CD4-positive, CD25-positive, alpha-beta regulatory T cell (primary cell): ENCODE results near the gene TREM1. TPM values are rescaled to one million over a fixed set of nuclear protein-coding genes. Genes with fewer than 3 reads are reported as not detected.

Experiments used
- ATAC-seq, 2 donors: fragments of 150-1000 bp; cut with Tn5 transposase; one replicate each; pipeline ENCODE4 v1.10.0; 2021; ENCODE audit warnings: low read depth in 2 of 2, moderate number of reproducible peaks in 2 of 2, moderate library complexity in 1 of 2
- DNase-seq, 3 donors: peaks; one replicate each; pipeline versions ENCODE4 v3.0.0 to v3.0.0-alpha.2; 2012 to 2022; ENCODE audit warnings: mixed read lengths in 1 of 3
- H3K27ac ChIP-seq: one replicate; pipeline ENCODE4 v1.7.0; 2013; ENCODE audit warnings: mild to moderate bottlenecking, low read length; ENCODE audit not compliant: insufficient read depth, poor library complexity, severe bottlenecking
- H3K27me3 ChIP-seq: one replicate; pipeline ENCODE4 v1.7.0; 2013; ENCODE audit warnings: low read length; ENCODE audit not compliant: control insufficient read depth, insufficient read depth
- H3K36me3 ChIP-seq: one replicate; pipeline ENCODE4 v1.7.0; 2013; ENCODE audit warnings: mild to moderate bottlenecking, low read length, moderate library complexity; ENCODE audit not compliant: control insufficient read depth, insufficient read depth
- H3K4me1 ChIP-seq: 2 replicates; pipeline ENCODE4 v1.7.0; 2013; ENCODE audit warnings: mild to moderate bottlenecking, low read length; ENCODE audit not compliant: insufficient read depth, control insufficient read depth, poor library complexity, severe bottlenecking
- H3K4me3 ChIP-seq: one replicate; pipeline ENCODE4 v1.7.0; 2013; ENCODE audit warnings: low read depth, mild to moderate bottlenecking, low read length, moderate library complexity
- H3K9me3 ChIP-seq, 2 experiments: 1 replicate in 1 of 2; 2 replicates in 1 of 2; pipeline ENCODE4 v1.7.0; 2013; ENCODE audit warnings: low read length in 2 of 2, mild to moderate bottlenecking in 1 of 2, moderate library complexity in 1 of 2; ENCODE audit not compliant: control insufficient read depth in 2 of 2
- H3K27ac Mint-ChIP-seq, 3 donors: one replicate each; pipeline ENCODE4 v1.8.0; 2020 to 2022; ENCODE audit warnings: mild to moderate bottlenecking in 3 of 3, mixed read lengths in 3 of 3, moderate library complexity in 2 of 3
- H3K27me3 Mint-ChIP-seq: one replicate; pipeline ENCODE4 v1.8.0; 2022; ENCODE audit warnings: mild to moderate bottlenecking, mixed read lengths
- H3K36me3 Mint-ChIP-seq: one replicate; pipeline ENCODE4 v1.8.0; 2020; ENCODE audit warnings: mixed read lengths
- H3K4me1 Mint-ChIP-seq, 4 donors: one replicate each; pipeline ENCODE4 v1.8.0; 2020 to 2022; ENCODE audit warnings: mixed read lengths in 4 of 4, mild to moderate bottlenecking in 1 of 4
- H3K4me3 Mint-ChIP-seq, 4 donors: one replicate each; pipeline ENCODE4 v1.8.0; 2020 to 2022; ENCODE audit warnings: mild to moderate bottlenecking in 4 of 4, mixed read lengths in 4 of 4, moderate library complexity in 3 of 4
- H3K9me3 Mint-ChIP-seq, 7 donors: one replicate each; pipeline ENCODE4 v1.8.0; 2020 to 2022; ENCODE audit warnings: mixed read lengths in 7 of 7, mild to moderate bottlenecking in 3 of 7, moderate library complexity in 2 of 7
- polyA plus RNA-seq, 4 donors: library from polyadenylated mRNA; unstranded; fragments of 300-500 nt; fragmentation: Illumina TruSeq; gene quantifications; one replicate each; pipeline ENCODE4 v1.2.3, GENCODE V29; 2021
- total RNA-seq: library from RNA; stranded (reverse); gene quantifications from one replicate; pipeline ENCODE4 v1.2.3, GENCODE V29; 2022

TREM1 gene
- total and polyA plus RNA-seq, 5 donors from 2014 or later = 0.54 TPM; not detected in 4

- ATAC-seq (peak; percentile 40 to 64), DNase-seq (peak; percentile 28 to 81 (median 64))
- H3K4me1 ChIP-seq = no peaks in the 10 kb centered on the region
- H3K4me3 ChIP-seq = no peak overlapping the region
- Mint-ChIP-seq H3K27ac (no peak overlapping the region), H3K4me1 (peaks cover 0 to 12% (median 7%) of the 10 kb centered on the region in 4 donors), H3K27me3 (peaks cover 16% of the 10 kb centered on the region), H3K4me3 (peak overlapping the region in 1 of 4 donors; percentile 44), H3K36me3 (peaks cover 3% of the 10 kb centered on the region), H3K9me3 (no peaks in the 10 kb centered on the region)
- H3K36me3 ChIP-seq = no peaks in the 10 kb centered on the region
- no peaks in the 10 kb centered on the region for H3K27me3 ChIP-seq
- H3K27ac ChIP-seq = no peak overlapping the region
- no peaks in the 10 kb centered on the region for H3K9me3 ChIP-seq
Measured at GRCh38 chr6:41278699-41279405, 7.6 kb downstream of the TREM1 start.

GRCh38 chr6:41277605-41278004 is 8.9 kb downstream of the TREM1 start:
- ATAC-seq (no peak), DNase-seq (no peak)
- no peaks in the 10 kb centered on the region for H3K27me3 ChIP-seq
- no peaks in the 10 kb centered on the region for H3K4me1 ChIP-seq
- no peaks in the 10 kb centered on the region for H3K36me3 ChIP-seq
- H3K4me1 Mint-ChIP-seq = peaks cover 0 to 12% (median 7%) of the 10 kb centered on the region in 4 donors
- no peak overlapping the region for H3K27ac ChIP-seq
- no peaks in the 10 kb centered on the region for H3K9me3 Mint-ChIP-seq
- H3K4me3 Mint-ChIP-seq = no peak overlapping the region
- H3K27me3 Mint-ChIP-seq = peaks cover 16% of the 10 kb centered on the region
- no peak overlapping the region for H3K27ac Mint-ChIP-seq
- peaks cover under 1% of the 10 kb centered on the region for H3K36me3 Mint-ChIP-seq
- no peaks in the 10 kb centered on the region for H3K9me3 ChIP-seq
- no peak overlapping the region for H3K4me3 ChIP-seq

GRCh38 chr6:41275489-41275888 is 11.0 kb downstream of the TREM1 start:
- no peaks in the 10 kb centered on the region for H3K4me1 ChIP-seq
- no peaks in the 10 kb centered on the region for H3K36me3 ChIP-seq
- ATAC-seq (no peak), DNase-seq (no peak)
- H3K27me3 ChIP-seq = no peaks in the 10 kb centered on the region
- H3K4me3 Mint-ChIP-seq = no peak overlapping the region
- H3K9me3 Mint-ChIP-seq = peaks cover 0 to 2% (median 0%) of the 10 kb centered on the region in 7 donors
- H3K27ac ChIP-seq = no peak overlapping the region
- H3K27ac Mint-ChIP-seq = no peak overlapping the region
- H3K4me1 Mint-ChIP-seq = peaks cover 0 to 12% (median 11%) of the 10 kb centered on the region in 4 donors
- H3K27me3 Mint-ChIP-seq = peaks cover 7% of the 10 kb centered on the region
- H3K4me3 ChIP-seq = no peak overlapping the region
- H3K9me3 ChIP-seq = no peaks in the 10 kb centered on the region
- no peaks in the 10 kb centered on the region for H3K36me3 Mint-ChIP-seq

GRCh38 chr6:41274256-41274655 is 12.2 kb downstream of the TREM1 start:
- Histone ChIP-seq H3K36me3 (no peaks in the 10 kb centered on the region), H3K27ac (no peak overlapping the region), H3K27me3 (no peaks in the 10 kb centered on the region), H3K4me1 (no peaks in the 10 kb centered on the region), H3K4me3 (no peak overlapping the region), H3K9me3 (no peaks in the 10 kb centered on the region)
- Mint-ChIP-seq H3K27ac (no peak overlapping the region), H3K36me3 (no peaks in the 10 kb centered on the region), H3K4me1 (peaks cover 0 to 12% (median 10%) of the 10 kb centered on the region in 4 donors), H3K27me3 (peaks cover 6% of the 10 kb centered on the region), H3K9me3 (peaks cover 0 to 2% (median 0%) of the 10 kb centered on the region in 7 donors), H3K4me3 (no peak overlapping the region)
- no peak for DNase-seq
- no peak for ATAC-seq

- Histone ChIP-seq H3K9me3 (no peaks in the 10 kb centered on the region), H3K27me3 (no peaks in the 10 kb centered on the region), H3K27ac (no peak overlapping the region), H3K4me3 (no peak overlapping the region), H3K4me1 (no peaks in the 10 kb centered on the region), H3K36me3 (no peaks in the 10 kb centered on the region)
- Mint-ChIP-seq H3K4me1 (peaks cover 0 to 7% (median 4%) of the 10 kb centered on the region in 4 donors), H3K4me3 (no peak overlapping the region), H3K27me3 (peaks cover 1% of the 10 kb centered on the region), H3K27ac (no peak overlapping the region), H3K9me3 (peaks cover 0 to 2% (median 0%) of the 10 kb centered on the region in 7 donors), H3K36me3 (no peaks in the 10 kb centered on the region)
- ATAC-seq (no peak), DNase-seq (no peak)
Measured at GRCh38 chr6:41273714-41274113, 12.8 kb downstream of the TREM1 start.

- Mint-ChIP-seq H3K36me3 (no peaks in the 10 kb centered on the region), H3K9me3 (peaks cover 0 to 2% (median 0%) of the 10 kb centered on the region in 7 donors), H3K27ac (no peak overlapping the region), H3K4me1 (peaks cover 0 to 5% (median 3%) of the 10 kb centered on the region in 4 donors), H3K27me3 (no peaks in the 10 kb centered on the region), H3K4me3 (no peak overlapping the region)
- H3K27ac ChIP-seq = no peak overlapping the region
- no peaks in the 10 kb centered on the region for H3K4me1 ChIP-seq
- H3K9me3 ChIP-seq = no peaks in the 10 kb centered on the region
- DNase-seq (no peak), ATAC-seq (no peak)
- H3K4me3 ChIP-seq = no peak overlapping the region
- H3K27me3 ChIP-seq = no peaks in the 10 kb centered on the region
- no peaks in the 10 kb centered on the region for H3K36me3 ChIP-seq
Measured at GRCh38 chr6:41272591-41273240, 13.8 kb downstream of the TREM1 start.

- Mint-ChIP-seq H3K27me3 (no peaks in the 10 kb centered on the region), H3K36me3 (no peaks in the 10 kb centered on the region), H3K9me3 (peaks cover 0 to 2% (median 0%) of the 10 kb centered on the region in 7 donors), H3K4me3 (no peak overlapping the region), H3K4me1 (peaks cover 0 to 5% (median 3%) of the 10 kb centered on the region in 4 donors), H3K27ac (peak overlapping the region in 1 of 3 donors; percentile 27)
- no peaks in the 10 kb centered on the region for H3K27me3 ChIP-seq
- no peaks in the 10 kb centered on the region for H3K9me3 ChIP-seq
- no peaks in the 10 kb centered on the region for H3K36me3 ChIP-seq
- H3K27ac ChIP-seq = no peak overlapping the region
- H3K4me3 ChIP-seq = no peak overlapping the region
- no peaks in the 10 kb centered on the region for H3K4me1 ChIP-seq
- peak in 1 of 3 donors; percentile 18 for DNase-seq
- peak; percentile 38 to 39 for ATAC-seq
Measured at GRCh38 chr6:41271901-41272395, 14.5 kb downstream of the TREM1 start.
